Breast epithelium (tissue), 3 donors: Measurements from ENCODE around the gene ZNF536.

Source experiments
- POLR2A ChIP-seq: fragments of 450-650 bp; IDR thresholded peaks from one replicate; pipeline ENCODE4 v1.6.1; 2016; ENCODE audit warnings: antibody characterized with exemption, mild to moderate bottlenecking, moderate library complexity
- TF ChIP-seq, protein P1 (sequence below), 3 donors: fragments of 450-650 bp; IDR thresholded peaks; one replicate each; pipeline ENCODE4 v1.5.1; 2016 to 2017; ENCODE audit warnings: antibody characterized with exemption in 3 of 3, mild to moderate bottlenecking in 3 of 3, moderate library complexity in 3 of 3

DNA sequence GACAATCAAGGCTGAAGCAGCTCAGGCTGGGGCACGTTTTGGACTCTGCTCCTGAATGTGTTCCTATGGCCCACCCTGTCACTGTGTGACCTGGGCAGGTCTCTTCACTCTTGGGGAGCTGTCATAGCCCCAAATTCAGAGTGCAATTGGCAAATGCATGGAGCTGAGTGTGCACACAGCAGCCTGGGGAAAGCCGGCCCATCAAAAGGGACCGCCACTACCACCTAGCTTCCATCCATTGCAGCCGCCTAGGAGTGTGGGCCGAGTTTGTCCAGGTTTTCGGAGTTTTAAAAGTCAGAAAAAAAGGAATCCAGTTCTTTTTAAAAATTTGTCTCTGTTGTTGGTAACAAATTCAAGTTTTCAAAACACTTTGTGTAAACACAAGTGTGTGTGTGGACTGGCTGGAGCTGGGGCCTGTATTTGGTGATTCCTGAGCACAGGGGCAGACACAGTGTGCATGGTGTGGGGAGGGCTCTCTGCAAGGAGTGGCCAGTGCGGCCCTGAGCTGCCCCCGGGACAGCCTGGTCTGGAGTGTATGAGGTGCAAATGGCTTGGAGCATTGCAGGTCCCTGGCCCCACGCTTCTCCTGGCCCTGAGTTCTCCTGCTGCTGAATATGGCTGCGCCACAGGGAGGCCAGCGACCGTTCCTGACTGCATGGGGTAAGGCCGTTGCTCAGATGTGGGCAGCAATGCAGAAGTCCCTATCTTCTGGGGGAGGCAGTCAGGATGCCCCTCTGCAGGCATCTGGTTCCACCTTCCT lies 13.2 kb upstream of the ZNF536 start:
- no peak for TF ChIP-seq POLR2A
- TF ChIP-seq, protein P1, sequence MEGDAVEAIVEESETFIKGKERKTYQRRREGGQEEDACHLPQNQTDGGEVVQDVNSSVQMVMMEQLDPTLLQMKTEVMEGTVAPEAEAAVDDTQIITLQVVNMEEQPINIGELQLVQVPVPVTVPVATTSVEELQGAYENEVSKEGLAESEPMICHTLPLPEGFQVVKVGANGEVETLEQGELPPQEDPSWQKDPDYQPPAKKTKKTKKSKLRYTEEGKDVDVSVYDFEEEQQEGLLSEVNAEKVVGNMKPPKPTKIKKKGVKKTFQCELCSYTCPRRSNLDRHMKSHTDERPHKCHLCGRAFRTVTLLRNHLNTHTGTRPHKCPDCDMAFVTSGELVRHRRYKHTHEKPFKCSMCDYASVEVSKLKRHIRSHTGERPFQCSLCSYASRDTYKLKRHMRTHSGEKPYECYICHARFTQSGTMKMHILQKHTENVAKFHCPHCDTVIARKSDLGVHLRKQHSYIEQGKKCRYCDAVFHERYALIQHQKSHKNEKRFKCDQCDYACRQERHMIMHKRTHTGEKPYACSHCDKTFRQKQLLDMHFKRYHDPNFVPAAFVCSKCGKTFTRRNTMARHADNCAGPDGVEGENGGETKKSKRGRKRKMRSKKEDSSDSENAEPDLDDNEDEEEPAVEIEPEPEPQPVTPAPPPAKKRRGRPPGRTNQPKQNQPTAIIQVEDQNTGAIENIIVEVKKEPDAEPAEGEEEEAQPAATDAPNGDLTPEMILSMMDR (IDR thresholded peaks at IDR 0.05): no peak
